Rectal smooth muscle tissue (tissue), 1 donor: ENCODE data around the gene CD226.
A peak's percentile ranks its signal among the peaks of the same experiment; 100 is the strongest.
"Not testable (repeated sequence)": the region's sequence is repeated elsewhere in the genome, so short reads cannot be mapped to it uniquely, and the experiment has no call there.

Source experiments
- H3K27ac ChIP-seq: one replicate; pipeline ENCODE4 v1.7.0; 2013; ENCODE audit warnings: low read depth, low read length, inconsistent platforms
- H3K27me3 ChIP-seq: one replicate; pipeline ENCODE4 v1.7.0; 2013; ENCODE audit warnings: low read length; ENCODE audit not compliant: control insufficient read depth, insufficient read depth
- H3K36me3 ChIP-seq: one replicate; pipeline ENCODE4 v1.7.0; 2013; ENCODE audit warnings: low read length; ENCODE audit not compliant: control insufficient read depth, insufficient read depth
- H3K4me1 ChIP-seq: one replicate; pipeline ENCODE4 v1.7.0; 2013; ENCODE audit warnings: low read length; ENCODE audit not compliant: control insufficient read depth, insufficient read depth
- H3K4me3 ChIP-seq: one replicate; pipeline ENCODE4 v1.7.0; 2013; ENCODE audit warnings: low read length
- H3K9ac ChIP-seq: one replicate; pipeline ENCODE4 v1.7.0; 2013; ENCODE audit warnings: low read length

The CD226 gene

GRCh38 chr18:69895066-69896047, 52.3 kb downstream of the CD226 start:
- Histone ChIP-seq H3K27me3 (no peaks in the 10 kb centered on the region), H3K4me1 (no peaks in the 10 kb centered on the region), H3K4me3 (no peak overlapping the region), H3K36me3 (no peaks in the 10 kb centered on the region), H3K9ac (no peak overlapping the region), H3K27ac (no peak overlapping the region)

GRCh38 chr18:69894467-69894866, 53.2 kb downstream of the CD226 start:
- Histone ChIP-seq H3K36me3 (no peaks in the 10 kb centered on the region), H3K27me3 (no peaks in the 10 kb centered on the region), H3K9ac (no peak overlapping the region), H3K27ac (no peak overlapping the region), H3K4me1 (no peaks in the 10 kb centered on the region), H3K4me3 (no peak overlapping the region)

- Histone ChIP-seq H3K36me3 (no peaks in the 10 kb centered on the region), H3K4me1 (no peaks in the 10 kb centered on the region), H3K9ac (no peak overlapping the region), H3K27ac (no peak overlapping the region), H3K4me3 (no peak overlapping the region), H3K27me3 (no peaks in the 10 kb centered on the region)
Observed at GRCh38 chr18:69890558-69890957, 57.1 kb downstream of the CD226 start.

GRCh38 chr18:69889009-69889408, 58.7 kb downstream of the CD226 start:
- Histone ChIP-seq H3K36me3 (no peaks in the 10 kb centered on the region), H3K9ac (no peak overlapping the region), H3K27ac (no peak overlapping the region), H3K27me3 (no peaks in the 10 kb centered on the region), H3K4me1 (peaks cover 2% of the 10 kb centered on the region), H3K4me3 (no peak overlapping the region)

GRCh38 chr18:69887256-69887655, 60.4 kb downstream of the CD226 start:
- H3K9ac ChIP-seq, result no peak overlapping the region
- no peaks in the 10 kb centered on the region for H3K36me3 ChIP-seq
- H3K27ac ChIP-seq, result no peak overlapping the region
- H3K4me1 ChIP-seq, result peaks cover 5% of the 10 kb centered on the region
- no peak overlapping the region for H3K4me3 ChIP-seq
- H3K27me3 ChIP-seq, result no peaks in the 10 kb centered on the region

- no peak overlapping the region for H3K4me3 ChIP-seq
- no peak overlapping the region for H3K9ac ChIP-seq
- H3K27ac ChIP-seq, result no peak overlapping the region
- H3K4me1 ChIP-seq, result peaks cover 8% of the 10 kb centered on the region
- no peaks in the 10 kb centered on the region for H3K27me3 ChIP-seq
- H3K36me3 ChIP-seq, result no peaks in the 10 kb centered on the region
Observed at GRCh38 chr18:69885841-69886531, 61.7 kb downstream of the CD226 start.

- H3K36me3 ChIP-seq, result no peaks in the 10 kb centered on the region
- no peak overlapping the region for H3K27ac ChIP-seq
- no peaks in the 10 kb centered on the region for H3K27me3 ChIP-seq
- H3K4me1 ChIP-seq, result peaks cover 8% of the 10 kb centered on the region
- H3K4me3 ChIP-seq, result no peak overlapping the region
- no peak overlapping the region for H3K9ac ChIP-seq
Observed at GRCh38 chr18:69885355-69885754, 62.3 kb downstream of the CD226 start.

GRCh38 chr18:69883781-69884180, 63.9 kb downstream of the CD226 start:
- no peaks in the 10 kb centered on the region for H3K36me3 ChIP-seq
- H3K9ac ChIP-seq, result no peak overlapping the region
- H3K27ac ChIP-seq, result peak overlapping the region; percentile 6

GRCh38 chr18:69882965-69883668, 64.6 kb downstream of the CD226 start:
- no peaks in the 10 kb centered on the region for H3K27me3 ChIP-seq
- peak overlapping the region; percentile 6 for H3K27ac ChIP-seq
- no peak overlapping the region for H3K9ac ChIP-seq
- no peak overlapping the region for H3K4me3 ChIP-seq
- peaks cover 8% of the 10 kb centered on the region for H3K4me1 ChIP-seq
- H3K36me3 ChIP-seq, result no peaks in the 10 kb centered on the region

More at GRCh38 chr18:69883781-69884180, 63.9 kb downstream of the CD226 start:
- no peak overlapping the region for H3K4me3 ChIP-seq
- H3K4me1 ChIP-seq, result peaks cover 8% of the 10 kb centered on the region
- H3K27me3 ChIP-seq, result no peaks in the 10 kb centered on the region

- no peak overlapping the region for H3K4me3 ChIP-seq
- H3K4me1 ChIP-seq, result peaks cover 8% of the 10 kb centered on the region
- no peaks in the 10 kb centered on the region for H3K27me3 ChIP-seq
- H3K27ac ChIP-seq, result no peak overlapping the region
- no peak overlapping the region for H3K9ac ChIP-seq
- no peaks in the 10 kb centered on the region for H3K36me3 ChIP-seq
Observed at GRCh38 chr18:69880083-69880482, 67.6 kb downstream of the CD226 start.

- H3K4me1 ChIP-seq, H3K27me3 ChIP-seq, H3K9ac ChIP-seq, H3K27ac ChIP-seq, H3K36me3 ChIP-seq, H3K4me3 ChIP-seq: not testable (repeated sequence)
Observed at GRCh38 chr18:69879051-69879450, 68.6 kb downstream of the CD226 start.

GRCh38 chr18:69878213-69878933, 69.3 kb downstream of the CD226 start:
- Histone ChIP-seq H3K4me3 (no peak overlapping the region), H3K27me3 (no peaks in the 10 kb centered on the region), H3K4me1 (peaks cover 5% of the 10 kb centered on the region), H3K36me3 (no peaks in the 10 kb centered on the region), H3K27ac (no peak overlapping the region), H3K9ac (no peak overlapping the region)
